GM21528 (cell line): ENCODE data around the gene PLD2.
"Not testable (repeated sequence)": the region's sequence is repeated elsewhere in the genome, so short reads cannot be mapped to it uniquely, and the experiment has no call there.

ENCODE experiments used
- ATAC-seq: cut with Tn5 transposase; IDR thresholded peaks from one replicate; pipeline ENCODE4 v1.9.1; 2021; ENCODE audit warnings: mild to moderate bottlenecking, moderate library complexity; ENCODE audit not compliant: unreplicated experiment, low FRiP score

PLD2 gene

DNA sequence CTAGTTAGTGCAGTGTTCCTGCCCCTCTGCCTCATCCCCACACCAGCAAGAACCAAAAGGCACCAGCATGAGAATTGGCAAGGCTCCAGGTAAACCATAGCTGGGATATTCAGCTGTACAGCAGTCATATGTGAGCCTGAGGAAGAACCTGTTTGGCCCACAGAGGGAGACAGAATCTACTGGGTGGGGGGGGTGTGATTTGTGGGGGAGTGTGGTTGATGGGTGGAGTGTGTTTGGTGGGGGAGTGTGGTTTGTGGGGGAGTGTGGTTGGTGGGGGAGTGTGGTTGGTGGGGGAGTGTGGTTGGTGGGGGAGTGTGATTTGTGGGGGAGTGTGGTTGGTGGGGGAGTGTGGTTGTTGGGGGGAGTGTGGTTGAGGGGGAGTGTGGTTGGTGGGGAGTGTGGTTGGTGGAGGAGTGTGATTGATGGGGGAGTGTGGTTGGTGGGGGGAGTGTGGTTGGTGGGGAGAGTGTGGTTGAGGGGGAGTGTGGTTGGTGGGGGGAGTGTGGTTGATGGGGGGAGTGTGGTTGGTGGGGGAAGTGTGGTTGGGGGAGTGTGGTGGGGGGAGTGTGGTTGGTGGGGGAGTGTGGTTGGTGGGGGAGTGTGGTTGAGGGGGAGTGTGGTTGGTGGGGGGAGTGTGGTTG is 45.7 kb downstream of the PLD2 start:
- no peak for ATAC-seq

DNA sequence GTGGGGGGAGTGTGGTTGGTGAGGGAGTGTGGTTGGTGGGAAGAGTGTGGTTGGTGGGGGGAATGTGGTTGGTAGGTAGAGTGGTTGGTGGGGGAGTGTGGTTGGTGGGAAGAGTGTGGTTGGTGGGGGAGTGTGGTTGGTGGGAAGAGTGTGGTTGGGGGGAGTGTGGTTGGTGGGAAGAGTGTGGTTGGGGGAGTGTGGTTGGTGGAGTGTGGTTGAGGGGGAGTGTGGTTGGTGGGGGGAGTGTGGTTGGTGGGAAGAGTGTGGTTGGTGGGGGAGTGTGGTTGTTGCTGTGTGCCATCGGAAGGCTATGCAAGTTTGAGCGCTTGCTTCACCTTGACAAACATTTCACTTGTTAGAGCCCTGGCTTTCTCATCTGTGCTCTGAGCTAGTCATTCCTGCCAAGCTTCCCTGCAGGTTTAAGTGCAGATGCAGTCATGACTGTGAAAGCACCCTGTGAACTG is 46.3 kb downstream of the PLD2 start:
- no peak for ATAC-seq

DNA sequence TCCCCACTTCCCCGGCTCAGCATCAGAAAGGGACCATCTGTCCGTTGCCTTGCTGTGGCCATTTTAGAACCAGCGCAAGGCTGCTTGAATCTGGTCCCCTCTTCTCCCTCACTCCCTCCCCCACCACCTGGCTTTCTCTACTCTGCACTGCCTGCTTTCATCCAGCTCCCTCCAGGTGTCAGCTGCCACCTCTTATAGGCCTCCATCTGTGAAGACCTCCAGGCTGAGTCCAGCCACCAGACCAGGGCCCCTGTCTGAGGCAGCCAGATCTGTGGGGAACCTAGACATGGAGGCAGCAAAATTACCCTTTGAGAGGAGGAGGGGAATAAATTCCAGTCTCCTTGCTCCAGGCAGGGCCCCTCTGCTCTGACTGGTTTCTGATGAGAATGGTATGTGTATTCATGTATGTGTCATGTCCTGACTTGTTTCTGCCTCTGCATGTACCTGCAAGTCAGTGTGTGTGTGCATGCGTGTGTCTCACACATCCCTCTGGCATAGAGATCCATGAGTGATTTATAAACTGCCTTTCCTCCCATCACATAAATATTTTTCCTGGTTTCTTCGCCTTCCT is 47.2 kb downstream of the PLD2 start:
- no peak for ATAC-seq

DNA sequence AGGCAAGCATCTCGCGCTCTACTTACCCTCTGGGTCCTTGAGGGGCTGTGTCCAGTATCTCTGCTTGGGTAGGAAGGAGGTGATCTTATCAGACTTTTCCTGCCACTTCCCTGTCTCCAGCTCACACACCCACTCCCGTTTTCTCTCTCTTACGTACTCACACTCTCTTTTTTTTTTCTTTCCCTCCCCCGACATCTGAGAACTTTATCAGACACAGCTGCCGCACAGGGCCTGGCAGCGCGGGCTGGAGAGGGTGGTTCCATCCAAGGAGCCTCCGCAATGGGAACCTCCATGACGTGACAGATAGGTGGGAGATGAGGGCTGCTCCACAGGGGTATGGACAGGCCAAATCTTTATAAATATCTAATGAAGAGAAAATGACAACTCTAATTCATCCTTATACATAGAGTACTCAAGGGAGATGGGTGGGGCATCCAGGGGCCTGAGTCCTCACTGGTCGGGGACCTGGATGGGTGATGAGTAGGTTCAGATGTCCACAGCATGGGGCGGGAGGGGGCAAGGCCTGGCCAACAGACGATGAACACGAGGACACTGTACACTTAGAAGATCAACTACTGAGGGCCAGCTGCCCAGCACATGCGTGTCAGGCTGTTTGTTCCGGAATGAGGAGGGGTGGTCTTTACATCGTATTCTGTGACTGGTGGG is 49.5 kb downstream of the PLD2 start:
- no peak for ATAC-seq

DNA sequence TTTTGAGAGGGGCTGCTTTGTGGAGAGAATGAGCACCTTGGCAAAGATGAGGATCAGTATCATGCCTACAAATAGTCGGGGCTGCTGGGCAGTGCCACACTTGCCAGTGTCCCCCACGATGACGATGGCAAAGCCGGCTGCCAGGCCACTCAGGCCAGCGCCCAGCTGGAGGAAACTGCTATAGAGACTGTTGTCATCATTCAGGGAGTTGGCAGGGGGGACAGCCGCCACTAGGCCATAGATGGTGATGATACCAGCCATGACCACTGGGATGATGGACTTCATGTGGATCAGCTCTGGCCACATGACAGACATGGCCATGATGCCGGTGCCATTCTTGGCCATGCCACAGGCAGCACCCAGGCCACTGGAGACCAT is 50.0 kb downstream of the PLD2 start:
- no peak for ATAC-seq

DNA sequence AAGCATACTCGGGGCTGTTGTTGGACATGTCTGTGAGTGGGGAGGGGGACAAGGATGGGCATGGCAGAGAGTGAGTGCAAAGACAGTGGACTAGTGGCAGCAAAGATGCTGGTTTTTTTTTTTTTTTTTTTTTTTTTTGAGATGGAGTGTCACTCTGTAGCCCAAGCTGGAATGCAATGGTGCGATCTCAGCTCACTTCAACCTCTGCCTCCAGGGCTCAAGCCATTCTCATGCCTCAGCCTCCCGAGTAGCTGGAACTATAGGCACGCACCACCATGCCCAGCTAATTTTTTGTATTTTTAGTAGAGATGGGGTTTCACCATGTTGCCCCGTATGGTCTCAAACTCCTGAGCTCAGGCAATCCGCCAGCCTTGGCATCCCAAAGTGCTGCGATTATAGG is 50.4 kb downstream of the PLD2 start:
- ATAC-seq: not testable (repeated sequence)

DNA sequence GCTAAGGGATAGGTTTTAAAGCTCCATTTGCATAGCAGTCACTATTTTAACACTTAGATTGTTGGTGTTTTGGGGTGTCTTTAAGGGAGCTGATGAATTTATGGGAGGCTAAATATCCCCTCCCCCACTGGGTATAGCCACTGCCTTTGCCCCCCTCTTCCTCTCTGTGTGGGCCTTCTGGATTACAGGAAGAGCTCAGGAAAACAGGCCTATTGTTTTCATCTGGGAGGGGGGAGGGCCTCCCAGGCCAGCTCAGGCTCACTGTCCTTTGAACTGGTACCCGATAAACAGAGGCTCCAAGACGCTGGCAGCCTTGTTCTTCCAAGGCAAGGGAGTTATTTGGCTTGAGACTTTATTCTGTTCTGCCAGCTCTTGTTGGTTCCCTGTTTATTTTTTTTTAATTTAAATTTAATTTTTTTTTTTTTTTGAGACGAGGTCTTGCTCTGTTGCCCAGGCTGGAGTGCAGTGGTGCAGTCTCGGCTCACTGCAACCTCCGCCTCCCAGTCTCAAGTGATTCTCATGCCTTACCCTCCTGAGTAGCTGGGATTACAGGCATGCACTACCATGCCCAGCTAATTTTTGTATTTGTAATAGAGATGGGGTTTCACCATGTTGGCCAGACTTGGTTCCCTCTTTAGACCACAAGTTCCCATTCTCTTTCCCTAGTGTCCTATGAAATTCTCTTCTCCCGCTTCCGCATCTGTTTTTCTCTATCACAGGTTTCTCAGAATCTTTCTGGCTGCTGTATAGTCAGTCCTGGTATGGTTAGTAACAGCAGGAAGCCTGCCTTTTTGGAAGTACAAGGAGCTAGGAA is 51.3 kb downstream of the PLD2 start:
- ATAC-seq: no peak

DNA sequence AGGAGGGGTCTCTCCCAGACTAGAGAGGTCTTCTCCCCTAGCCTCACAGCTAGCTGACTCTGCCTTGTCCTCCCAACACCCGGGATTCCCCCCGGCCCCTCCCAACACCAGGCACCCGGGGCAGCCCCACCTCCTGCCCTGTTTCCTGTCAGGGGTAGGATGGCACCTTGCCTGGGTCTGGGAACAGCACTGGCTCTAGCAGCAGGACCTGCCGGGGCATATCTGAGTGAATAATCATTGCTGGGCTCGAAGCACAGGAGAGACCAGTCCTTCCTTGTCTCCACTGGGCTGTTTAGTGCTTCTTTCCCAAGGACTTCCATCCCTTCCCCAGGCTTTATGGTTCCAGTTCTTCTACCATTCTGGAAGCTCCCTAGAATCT is 51.9 kb downstream of the PLD2 start:
- no peak for ATAC-seq

DNA sequence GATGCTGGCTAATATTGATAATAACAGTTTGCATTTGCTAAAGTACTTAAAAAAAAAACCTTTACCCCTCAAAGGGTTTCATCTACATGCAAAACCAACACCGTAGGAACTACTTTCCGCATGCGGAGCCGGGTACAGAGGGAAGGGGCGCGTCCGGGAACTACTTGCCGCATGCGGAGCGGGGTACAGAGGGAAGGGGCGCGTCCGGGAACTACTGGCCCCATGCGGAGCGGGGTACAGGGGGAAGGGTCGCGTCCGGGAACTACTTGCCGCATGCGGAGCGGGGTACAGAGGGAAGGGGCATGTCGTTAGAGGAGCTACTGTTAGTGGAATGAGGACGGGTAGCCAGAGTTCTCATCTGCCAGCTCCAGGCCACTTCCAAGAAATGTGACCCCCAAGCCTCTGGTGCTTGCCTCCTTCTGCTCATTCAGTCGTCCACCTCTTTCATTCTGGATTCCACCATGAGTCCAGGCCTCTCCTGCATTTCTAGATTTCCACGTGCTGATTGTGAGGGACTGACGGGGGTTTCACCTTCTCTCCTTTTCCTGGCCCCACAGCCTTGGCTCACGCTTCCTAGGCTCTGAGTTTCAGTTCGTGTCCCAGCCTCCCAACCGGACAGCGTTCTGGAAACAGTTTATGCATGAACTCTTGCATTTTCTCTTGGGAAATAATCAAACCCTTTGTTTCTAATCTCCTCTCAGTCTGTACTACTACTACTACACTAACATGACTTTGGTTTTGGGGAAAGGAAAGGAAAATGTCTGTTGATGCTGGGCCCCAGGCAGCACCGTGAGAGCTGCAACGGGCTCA is 53.1 kb downstream of the PLD2 start:
- ATAC-seq: no peak

DNA sequence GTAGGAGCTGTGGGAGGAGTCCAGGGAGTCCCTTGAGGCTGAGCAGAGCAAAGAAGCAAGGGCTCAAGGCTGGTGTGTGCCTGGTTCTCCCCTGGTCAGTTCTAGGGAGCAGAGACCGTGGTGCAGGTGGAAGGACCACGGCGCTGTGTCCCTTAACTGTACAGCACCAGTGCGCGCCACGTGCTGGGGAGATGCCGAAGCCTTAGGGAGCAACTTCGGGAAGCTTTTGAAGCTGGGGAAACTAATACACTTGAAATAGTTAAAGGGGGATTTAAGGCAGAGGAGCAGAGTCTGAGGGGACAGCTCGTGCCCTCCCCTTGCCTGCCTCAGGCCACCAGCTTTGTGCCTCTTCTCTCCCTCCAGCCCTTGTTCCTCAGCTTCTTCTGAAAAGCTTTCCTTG is 53.7 kb downstream of the PLD2 start:
- no peak for ATAC-seq

DNA sequence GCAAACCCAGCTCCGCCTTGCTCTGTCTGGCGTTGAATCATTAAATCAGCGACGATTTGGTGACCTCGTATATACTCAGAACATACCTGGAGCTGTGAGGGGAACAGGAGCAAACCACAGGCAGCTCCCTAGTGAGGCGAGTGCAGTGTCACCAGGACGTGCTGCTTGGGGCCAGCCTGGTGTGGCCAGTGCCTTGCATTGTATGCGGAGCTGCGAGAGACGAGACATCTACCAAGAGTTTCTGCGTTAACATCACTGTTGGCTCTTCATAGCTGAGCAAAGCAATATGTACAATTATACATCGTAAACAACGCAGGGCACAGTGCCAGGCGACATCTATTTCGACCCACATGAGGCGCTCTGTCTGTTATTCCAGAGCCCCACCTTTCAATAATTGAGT is 54.1 kb downstream of the PLD2 start:
- ATAC-seq: no peak

DNA sequence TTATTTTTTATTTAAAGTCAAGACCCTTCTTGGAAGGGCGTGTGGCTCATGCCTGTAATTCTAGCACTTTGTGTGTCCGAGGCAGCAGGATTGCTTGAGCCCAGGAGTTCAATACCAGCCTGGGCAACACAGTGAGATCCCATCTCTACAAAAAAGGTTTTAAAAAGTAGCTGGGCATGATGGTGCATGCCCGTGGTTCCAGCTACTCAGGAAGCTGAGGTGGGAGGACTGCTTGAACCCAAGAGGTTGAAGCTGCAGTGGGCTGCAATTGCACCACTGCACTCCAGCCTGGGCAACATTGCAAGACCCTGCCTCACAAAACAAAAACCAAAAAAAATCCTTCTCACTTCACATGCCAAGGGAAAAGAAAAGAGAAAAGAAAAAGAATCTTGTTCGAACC is 55.8 kb downstream of the PLD2 start:
- ATAC-seq: no peak

DNA sequence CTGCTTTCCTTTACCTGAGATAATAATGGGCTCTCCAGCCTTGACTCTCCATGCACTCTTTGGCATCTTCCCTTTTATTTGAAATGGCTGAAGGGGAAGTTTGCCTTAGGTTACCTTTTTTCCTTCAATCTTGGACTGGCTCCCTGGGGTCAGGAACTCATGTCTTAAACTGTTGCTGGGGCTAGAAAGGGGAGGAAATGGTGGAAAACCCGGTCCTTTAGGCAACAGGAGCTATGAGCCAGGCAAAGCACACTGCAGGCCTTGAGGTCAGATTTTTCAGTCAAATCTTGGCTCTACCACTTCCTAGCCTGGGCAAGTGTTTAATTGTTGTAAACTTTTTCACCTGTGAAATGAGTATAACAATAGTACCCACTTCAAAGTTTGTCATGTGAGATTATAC is 56.4 kb downstream of the PLD2 start:
- ATAC-seq: no peak

DNA sequence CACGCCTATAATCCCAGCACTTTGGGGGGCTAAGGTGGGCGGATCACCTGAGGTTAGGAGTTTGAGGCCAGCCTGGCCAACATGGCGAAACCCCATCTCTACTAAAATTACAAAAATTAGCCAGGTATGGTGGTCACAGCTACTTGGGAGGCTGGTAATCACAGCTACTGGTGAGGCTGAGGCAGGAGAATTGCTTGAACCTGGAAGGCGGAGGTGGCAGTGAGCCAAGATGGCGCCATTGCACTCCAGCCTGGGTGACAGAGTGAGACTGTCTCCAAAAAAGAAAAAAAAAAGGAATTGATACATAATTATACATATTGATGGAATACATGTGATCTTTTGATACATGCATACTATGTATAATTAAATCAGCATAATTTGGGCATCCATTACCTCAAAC is 60.6 kb downstream of the PLD2 start:
- ATAC-seq: not testable (repeated sequence)

DNA sequence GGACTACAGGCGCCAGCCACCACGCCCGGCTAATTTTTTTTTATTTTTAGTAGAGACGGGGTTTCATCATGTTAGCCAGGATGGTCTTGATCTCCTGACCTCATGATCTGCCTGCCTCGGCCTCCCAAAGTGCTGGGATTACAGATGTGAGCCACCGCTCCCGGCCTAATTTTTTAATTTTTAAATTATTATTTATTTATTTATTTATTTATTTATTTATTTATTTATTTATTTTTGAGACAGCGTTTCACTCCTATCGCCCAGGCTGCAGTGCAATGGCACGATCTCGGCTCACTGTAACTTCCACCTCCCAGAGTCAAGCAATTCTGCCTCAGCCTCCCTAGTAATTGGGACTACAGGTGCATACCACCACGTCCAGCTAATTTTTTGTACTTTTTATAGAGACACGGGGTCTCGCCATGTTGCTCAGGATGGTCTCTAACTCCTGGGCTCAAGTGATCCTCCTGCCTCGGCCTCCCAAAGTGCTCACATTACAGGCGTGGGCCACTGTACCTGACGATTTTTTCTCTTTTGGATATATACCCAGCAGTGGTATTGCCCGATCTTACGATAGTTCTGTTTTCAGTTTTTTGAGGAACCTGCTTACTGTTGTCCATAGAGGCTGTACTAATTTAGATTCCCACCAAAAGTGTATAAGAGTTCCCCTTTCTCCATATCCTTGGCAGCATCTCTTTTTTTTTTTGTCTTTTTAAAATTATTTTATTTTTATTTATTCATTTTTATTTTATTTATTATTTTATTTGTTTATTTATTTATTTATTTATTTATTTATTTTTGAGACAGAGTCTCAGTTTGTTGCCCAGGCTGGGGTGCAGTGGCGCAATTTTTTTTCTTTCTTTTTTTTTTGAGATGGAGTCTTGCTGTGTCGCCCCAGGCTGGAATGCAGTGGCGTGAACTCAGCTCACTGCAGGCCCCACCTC is 62.4 kb downstream of the PLD2 start:
- ATAC-seq: not testable (repeated sequence)

DNA sequence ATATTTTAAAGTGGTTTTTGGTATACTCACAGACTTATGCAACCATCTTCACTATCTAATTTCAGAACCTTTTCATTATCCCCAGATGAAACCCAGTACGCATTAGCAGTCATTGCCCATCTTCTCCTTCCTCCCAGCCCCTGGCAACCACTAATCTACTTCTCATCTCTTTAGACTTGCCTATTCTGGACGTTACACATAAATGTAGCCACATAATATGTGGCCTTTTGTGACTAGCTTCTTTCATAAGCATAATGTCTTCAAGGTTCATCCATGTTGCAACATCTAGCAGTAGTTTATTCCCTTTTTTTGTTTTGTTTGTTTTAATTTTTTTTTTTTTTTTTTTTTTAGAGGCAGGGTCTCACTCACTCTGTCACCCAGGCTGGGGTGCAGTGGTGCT is 63.9 kb downstream of the PLD2 start:
- ATAC-seq: no peak

DNA sequence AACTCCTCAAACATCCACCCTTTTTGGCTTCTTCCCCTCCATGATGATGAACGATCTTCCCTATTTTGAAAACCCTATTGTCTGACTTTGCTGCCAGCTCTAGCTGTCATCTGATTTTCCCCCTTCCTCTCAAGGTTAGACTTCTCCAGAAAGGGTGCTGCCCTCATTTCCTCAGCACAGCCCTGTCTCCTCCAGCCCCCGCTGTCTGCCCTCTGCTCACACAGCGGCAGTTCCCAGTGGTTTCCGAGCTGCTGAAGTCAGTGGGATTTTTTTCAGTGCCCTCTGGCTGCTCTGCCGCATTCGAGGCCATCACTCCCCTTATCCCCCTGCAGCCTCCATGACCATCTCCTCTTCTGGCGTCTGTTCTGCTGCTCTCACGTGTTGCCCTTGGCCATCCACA is 65.8 kb downstream of the PLD2 start:
- no peak for ATAC-seq
